Activated naive CD4-positive, alpha-beta T cell treated with anti-CD3 and anti-CD28 coated beads for 36 hours (primary cell): ENCODE data around the gene AEBP1. TPM values are rescaled to one million over a fixed set of nuclear protein-coding genes. Genes with fewer than 3 reads are reported as not detected.

Experiments
- CTCF ChIA-PET: fragments of 350-600 bp; sonication (Branson Sonifier 250); formaldehyde crosslinking; loops from one replicate; lab custom pipeline; 2021; ENCODE audit warnings: antibody characterized with exemption; lab: Charles Lee
- DNase-seq: peaks from one replicate; pipeline ENCODE4 v3.0.0-alpha.2; 2020
- H3K27ac Mint-ChIP-seq: one replicate; pipeline ENCODE4 v1.8.0; 2021; ENCODE audit warnings: mild to moderate bottlenecking, mixed read lengths
- H3K27me3 Mint-ChIP-seq: one replicate; pipeline ENCODE4 v1.8.0; 2021; ENCODE audit warnings: low read depth, mixed read lengths
- H3K36me3 Mint-ChIP-seq: one replicate; pipeline ENCODE4 v1.8.0; 2021; ENCODE audit warnings: low read depth, mixed read lengths
- H3K4me1 Mint-ChIP-seq: one replicate; pipeline ENCODE4 v1.8.0; 2021; ENCODE audit warnings: low read depth, mixed read lengths
- H3K4me3 Mint-ChIP-seq: one replicate; pipeline ENCODE4 v1.8.0; 2021; ENCODE audit warnings: mild to moderate bottlenecking, moderate library complexity, mixed read lengths
- H3K9me3 Mint-ChIP-seq: one replicate; pipeline ENCODE4 v1.8.0; 2021; ENCODE audit warnings: mixed read lengths
- intact Hi-C: fragments of 100-400 bp; cut with micrococcal nuclease; formaldehyde crosslinking; loops from one replicate; pipeline ENCODE4 v1.15.1; 2023
- total RNA-seq, 2 experiments: library from RNA; stranded (reverse); gene quantifications; one replicate each; pipeline ENCODE4 v1.2.3, GENCODE V29; 2021

AEBP1 gene
- 10 to 100 TPM; 10.1 to 10.8 TPM for total RNA-seq

DNA sequence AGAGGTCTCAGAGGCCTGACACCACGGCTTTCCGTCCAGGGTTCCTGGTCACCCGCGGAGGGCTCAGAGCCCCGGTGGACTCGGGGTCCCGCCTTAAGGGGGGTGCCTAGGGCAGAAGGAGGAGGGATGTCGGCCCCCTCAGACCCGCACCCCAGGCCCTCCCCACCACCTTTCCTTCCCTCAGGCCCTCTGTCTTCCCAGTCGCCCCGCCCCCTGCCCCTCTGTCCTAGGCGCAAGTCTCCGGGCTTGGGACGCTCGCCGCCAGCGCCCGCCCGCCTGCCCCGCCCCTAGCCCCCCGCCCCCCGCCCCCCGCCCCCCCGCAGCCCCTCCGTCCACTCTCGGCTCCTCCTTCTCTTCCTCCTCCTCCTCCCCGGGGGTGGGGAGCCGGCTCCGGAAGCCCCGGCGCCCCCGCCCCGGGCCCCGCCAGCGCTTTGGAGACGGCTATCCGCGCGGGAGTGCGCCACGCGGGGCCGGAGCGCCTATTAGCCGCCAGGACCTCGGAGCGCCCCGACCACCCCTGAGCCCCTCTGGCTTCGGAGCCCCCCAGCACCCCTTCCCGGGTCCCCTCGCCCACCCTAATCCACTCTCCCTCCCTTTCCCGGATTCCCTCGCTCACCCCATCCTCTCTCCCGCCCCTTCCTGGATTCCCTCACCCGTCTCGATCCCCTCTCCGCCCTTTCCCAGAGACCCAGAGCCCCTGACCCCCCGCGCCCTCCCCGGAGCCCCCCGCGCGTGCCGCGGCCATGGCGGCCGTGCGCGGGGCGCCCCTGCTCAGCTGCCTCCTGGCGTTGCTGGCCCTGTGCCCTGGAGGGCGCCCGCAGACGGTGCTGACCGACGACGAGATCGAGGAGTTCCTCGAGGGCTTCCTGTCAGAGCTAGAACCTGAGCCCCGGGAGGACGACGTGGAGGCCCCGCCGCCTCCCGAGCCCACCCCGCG is at the start of gene AEBP1:
AEBP1 (plus strand) TSS at position 423 of the 937 bp plus-strand sequence; CDS start at position 744, 321 bp downstream.
- DNase-seq, result peak; percentile 59
- CTCF ChIA-PET, result interaction anchor here (0.6 to 0.8 kb wide), 2 partner anchors 27 to 130 kb away, joined by 3 read pairs; no protein-coding TSS in a partner anchor
- H3K9me3 Mint-ChIP-seq, result no peaks in the 10 kb centered on the region
- no peaks in the 10 kb centered on the region for H3K36me3 Mint-ChIP-seq
- peaks cover 14% of the 10 kb centered on the region for H3K4me1 Mint-ChIP-seq
- no peaks in the 10 kb centered on the region for H3K27me3 Mint-ChIP-seq
- H3K27ac Mint-ChIP-seq, result no peak within 1 kb of the TSS
- intact Hi-C loops, result no loop called here
- H3K4me3 Mint-ChIP-seq, result peak within 1 kb of the TSS; percentile 68

- H3K27ac Mint-ChIP-seq, result no peak overlapping the region
- CTCF ChIA-PET, result no interaction called here
- intact Hi-C loops, result no loop called here
- peaks cover 44% of the 10 kb centered on the region for H3K36me3 Mint-ChIP-seq
- H3K4me3 Mint-ChIP-seq, result no peak overlapping the region
- no peaks in the 10 kb centered on the region for H3K9me3 Mint-ChIP-seq
- no peaks in the 10 kb centered on the region for H3K27me3 Mint-ChIP-seq
- H3K4me1 Mint-ChIP-seq, result peaks cover 23% of the 10 kb centered on the region
- peak; percentile 3 for DNase-seq
Measured at GRCh38 chr7:44056681-44057080, 47.5 kb upstream of the AEBP1 start.

- Mint-ChIP-seq H3K4me1 (peaks cover 17% of the 10 kb centered on the region), H3K27ac (peak overlapping the region; percentile 50), H3K27me3 (no peaks in the 10 kb centered on the region), H3K4me3 (no peak overlapping the region), H3K36me3 (peaks cover 41% of the 10 kb centered on the region), H3K9me3 (no peaks in the 10 kb centered on the region)
- intact Hi-C loops, result no loop called here
- peak; percentile 2 for DNase-seq
- CTCF ChIA-PET, result no interaction called here
Measured at GRCh38 chr7:44057181-44057848, 46.8 kb upstream of the AEBP1 start.

DNA sequence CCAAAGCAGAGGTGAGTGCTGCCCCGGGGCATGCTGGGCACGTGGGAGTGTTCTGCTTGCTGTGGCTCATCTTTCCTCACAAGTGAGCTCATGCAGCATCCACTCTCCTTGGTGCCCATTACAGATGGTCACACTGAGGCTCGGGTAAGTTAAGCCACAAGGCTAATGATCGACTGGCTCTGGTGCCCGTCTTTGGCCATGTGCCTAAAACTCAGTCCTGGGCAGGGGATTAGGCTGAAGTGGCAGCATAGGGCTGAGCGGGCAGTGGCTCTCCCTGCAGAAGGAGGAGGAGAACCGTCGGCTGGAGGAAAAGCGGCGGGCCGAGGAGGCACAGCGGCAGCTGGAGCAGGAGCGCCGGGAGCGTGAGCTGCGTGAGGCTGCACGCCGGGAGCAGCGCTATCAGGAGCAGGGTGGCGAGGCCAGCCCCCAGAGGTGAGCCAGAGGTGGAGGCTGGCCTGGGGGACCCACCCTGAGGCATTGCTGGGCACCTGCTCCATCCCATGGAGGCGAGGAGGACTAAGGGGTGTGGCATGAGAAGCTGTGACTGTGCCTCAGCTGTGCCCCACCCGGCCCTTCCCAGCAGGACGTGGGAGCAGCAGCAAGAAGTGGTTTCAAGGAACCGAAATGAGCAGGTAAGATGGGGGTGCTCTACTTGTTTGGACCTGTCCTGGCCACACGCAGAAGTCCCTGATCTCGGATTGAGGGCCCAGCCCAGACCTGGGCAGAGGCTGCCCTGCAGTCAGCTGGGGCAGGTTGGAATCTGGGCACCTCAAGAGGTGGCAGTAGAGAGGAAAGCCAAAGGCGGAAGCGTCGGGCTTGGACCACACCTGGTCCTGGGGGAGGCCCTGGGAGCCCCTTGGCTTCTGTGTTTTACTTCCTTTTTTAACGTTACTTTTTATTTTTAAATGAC is 46.0 kb upstream of the AEBP1 start:
- DNase-seq, result peak; percentile 2
- Mint-ChIP-seq H3K27ac (peak overlapping the region; percentile 59), H3K9me3 (no peaks in the 10 kb centered on the region), H3K4me1 (peaks cover 13% of the 10 kb centered on the region), H3K4me3 (no peak overlapping the region), H3K36me3 (peaks cover 35% of the 10 kb centered on the region), H3K27me3 (no peaks in the 10 kb centered on the region)
- CTCF ChIA-PET, result no interaction called here
- intact Hi-C loops, result no loop called here

DNA sequence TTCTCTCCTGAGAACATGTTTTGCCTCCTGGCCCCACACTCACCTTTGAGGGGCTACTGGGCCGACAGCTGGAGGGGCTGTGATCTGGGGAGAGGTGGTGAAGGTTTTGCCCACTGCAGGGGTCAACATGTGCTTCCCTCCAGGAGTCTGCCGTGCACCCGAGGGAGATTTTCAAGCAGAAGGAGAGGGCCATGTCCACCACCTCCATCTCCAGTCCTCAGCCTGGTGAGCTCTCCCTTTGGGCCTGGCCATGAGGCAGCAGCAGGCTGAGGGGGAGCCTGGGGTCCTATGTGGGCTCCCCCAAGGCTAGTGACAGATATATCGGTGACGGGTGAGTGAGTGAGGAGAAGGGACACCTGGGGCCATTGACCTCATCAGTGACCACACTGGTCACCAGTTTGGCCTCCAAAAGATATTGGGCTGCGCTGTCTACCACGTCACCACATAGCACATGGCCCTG is 45.4 kb upstream of the AEBP1 start:
- CTCF ChIA-PET, result no interaction called here
- Mint-ChIP-seq H3K27ac (no peak overlapping the region), H3K9me3 (no peaks in the 10 kb centered on the region), H3K4me1 (peaks cover 13% of the 10 kb centered on the region), H3K27me3 (no peaks in the 10 kb centered on the region), H3K4me3 (no peak overlapping the region), H3K36me3 (peaks cover 35% of the 10 kb centered on the region)
- DNase-seq, result peak; percentile 1
- intact Hi-C loops, result no loop called here

- no peaks in the 10 kb centered on the region for H3K27me3 Mint-ChIP-seq
- DNase-seq, result peak; percentile 3
- peaks cover 35% of the 10 kb centered on the region for H3K36me3 Mint-ChIP-seq
- intact Hi-C loops, result no loop called here
- H3K9me3 Mint-ChIP-seq, result no peaks in the 10 kb centered on the region
- H3K27ac Mint-ChIP-seq, result no peak overlapping the region
- CTCF ChIA-PET, result no interaction called here
- H3K4me3 Mint-ChIP-seq, result no peak overlapping the region
- H3K4me1 Mint-ChIP-seq, result peaks cover 13% of the 10 kb centered on the region
Measured at GRCh38 chr7:44059219-44060090, 44.7 kb upstream of the AEBP1 start.

DNA sequence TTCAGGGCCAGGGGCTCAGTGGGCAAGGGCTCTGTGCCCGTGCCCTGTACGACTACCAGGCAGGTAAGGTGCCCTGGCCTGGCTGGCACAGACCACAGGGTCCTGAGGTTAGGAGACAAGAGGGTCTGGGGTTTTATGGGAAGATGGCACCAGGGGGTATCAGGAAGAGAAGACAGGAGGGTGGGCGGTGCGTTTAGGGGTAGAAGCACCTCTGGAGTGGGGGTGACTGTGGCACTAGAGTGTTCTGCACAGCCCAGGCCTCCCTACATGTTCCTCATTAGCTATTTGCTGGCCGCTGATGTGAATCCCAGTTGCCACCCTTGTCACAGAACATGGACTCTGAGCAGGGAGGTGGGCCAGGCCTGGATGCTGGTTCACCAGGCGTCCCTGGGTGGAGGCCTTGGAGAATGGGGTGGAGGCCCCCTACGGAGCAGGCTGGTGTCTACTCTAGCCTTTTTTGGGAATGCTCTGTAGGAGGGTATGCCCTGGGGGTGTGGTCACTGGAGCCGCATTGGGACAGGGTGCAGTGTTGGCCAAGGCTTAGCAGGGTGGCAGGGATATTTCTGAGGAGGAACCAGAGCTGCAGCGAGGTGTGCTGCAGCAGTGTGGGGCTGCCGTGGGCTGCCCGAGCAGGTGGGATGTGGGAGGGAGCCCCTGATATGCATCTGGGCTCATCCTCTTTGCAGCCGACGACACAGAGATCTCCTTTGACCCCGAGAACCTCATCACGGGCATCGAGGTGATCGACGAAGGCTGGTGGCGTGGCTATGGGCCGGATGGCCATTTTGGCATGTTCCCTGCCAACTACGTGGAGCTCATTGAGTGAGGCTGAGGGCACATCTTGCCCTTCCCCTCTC is 43.8 kb upstream of the AEBP1 start:
- Mint-ChIP-seq H3K4me1 (peaks cover 10% of the 10 kb centered on the region), H3K36me3 (peaks cover 30% of the 10 kb centered on the region), H3K27ac (peak overlapping the region; percentile 38), H3K27me3 (no peaks in the 10 kb centered on the region), H3K4me3 (no peak overlapping the region), H3K9me3 (no peaks in the 10 kb centered on the region)
- CTCF ChIA-PET, result no interaction called here
- no peak for DNase-seq
- intact Hi-C loops, result no loop called here

DNA sequence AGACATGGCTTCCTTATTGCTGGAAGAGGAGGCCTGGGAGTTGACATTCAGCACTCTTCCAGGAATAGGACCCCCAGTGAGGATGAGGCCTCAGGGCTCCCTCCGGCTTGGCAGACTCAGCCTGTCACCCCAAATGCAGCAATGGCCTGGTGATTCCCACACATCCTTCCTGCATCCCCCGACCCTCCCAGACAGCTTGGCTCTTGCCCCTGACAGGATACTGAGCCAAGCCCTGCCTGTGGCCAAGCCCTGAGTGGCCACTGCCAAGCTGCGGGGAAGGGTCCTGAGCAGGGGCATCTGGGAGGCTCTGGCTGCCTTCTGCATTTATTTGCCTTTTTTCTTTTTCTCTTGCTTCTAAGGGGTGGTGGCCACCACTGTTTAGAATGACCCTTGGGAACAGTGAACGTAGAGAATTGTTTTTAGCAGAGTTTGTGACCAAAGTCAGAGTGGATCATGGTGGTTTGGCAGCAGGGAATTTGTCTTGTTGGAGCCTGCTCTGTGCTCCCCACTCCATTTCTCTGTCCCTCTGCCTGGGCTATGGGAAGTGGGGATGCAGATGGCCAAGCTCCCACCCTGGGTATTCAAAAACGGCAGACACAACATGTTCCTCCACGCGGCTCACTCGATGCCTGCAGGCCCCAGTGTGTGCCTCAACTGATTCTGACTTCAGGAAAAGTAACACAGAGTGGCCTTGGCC is 43.0 kb upstream of the AEBP1 start:
- CTCF ChIA-PET, result no interaction called here
- Mint-ChIP-seq H3K27me3 (no peaks in the 10 kb centered on the region), H3K4me3 (no peak overlapping the region), H3K4me1 (peaks cover 14% of the 10 kb centered on the region), H3K27ac (peak overlapping the region; percentile 14), H3K36me3 (peaks cover 28% of the 10 kb centered on the region), H3K9me3 (no peaks in the 10 kb centered on the region)
- intact Hi-C loops, result no loop called here
- no peak for DNase-seq

DNA sequence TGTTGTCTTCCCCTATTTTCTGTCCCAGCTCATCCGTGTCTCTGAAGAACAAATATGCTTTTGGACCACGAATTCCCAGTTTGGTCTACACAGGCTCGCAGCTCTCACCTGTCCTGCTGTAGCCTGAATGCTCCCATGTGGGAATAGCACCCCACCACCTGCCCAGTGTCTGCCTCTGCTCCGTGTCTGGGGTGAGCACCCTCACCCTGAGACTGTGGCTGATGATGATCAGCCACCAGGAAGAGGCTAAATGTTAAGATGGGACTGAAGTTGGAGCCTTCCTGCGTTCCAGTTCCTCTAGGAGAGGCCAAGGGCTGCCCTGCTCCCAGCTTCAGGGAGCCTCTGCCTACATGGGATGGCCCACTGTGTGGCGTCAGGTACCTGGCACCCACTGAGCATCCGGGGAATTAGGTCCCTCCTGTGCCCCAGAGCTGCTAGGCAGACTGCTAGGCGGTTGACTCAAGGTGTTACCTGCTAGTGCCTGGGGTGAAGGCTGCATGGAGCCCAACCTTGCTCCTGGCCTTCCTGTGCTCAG is 42.4 kb upstream of the AEBP1 start:
- H3K27me3 Mint-ChIP-seq, result no peaks in the 10 kb centered on the region
- H3K4me1 Mint-ChIP-seq, result peaks cover 18% of the 10 kb centered on the region
- H3K4me3 Mint-ChIP-seq, result no peak overlapping the region
- no peaks in the 10 kb centered on the region for H3K9me3 Mint-ChIP-seq
- no peak for DNase-seq
- peak overlapping the region; percentile 14 for H3K27ac Mint-ChIP-seq
- CTCF ChIA-PET, result no interaction called here
- peaks cover 27% of the 10 kb centered on the region for H3K36me3 Mint-ChIP-seq
- intact Hi-C loops, result no loop called here

- Mint-ChIP-seq H3K9me3 (no peaks in the 10 kb centered on the region), H3K27me3 (no peaks in the 10 kb centered on the region), H3K4me3 (no peak overlapping the region), H3K4me1 (peaks cover 22% of the 10 kb centered on the region), H3K36me3 (peaks cover 25% of the 10 kb centered on the region), H3K27ac (no peak overlapping the region)
- DNase-seq, result no peak
- CTCF ChIA-PET, result no interaction called here
- intact Hi-C loops, result no loop called here
Measured at GRCh38 chr7:44062180-44062902, 41.8 kb upstream of the AEBP1 start.
